GM12801 (cell line): Measurements from ENCODE around the gene MALRD1.

Source experiments
- CTCF ChIP-seq: IDR thresholded peaks from one replicate; pipeline ENCODE4 v1.5.1; 2011; ENCODE audit warnings: control low read depth; ENCODE audit not compliant: insufficient read length; ENCODE audit errors: extremely low read depth

Gene MALRD1

GRCh38 chr10:19329475-19329874 is 280.9 kb downstream of the MALRD1 start:
- no peak for TF ChIP-seq CTCF

GRCh38 chr10:19332304-19332703 is 283.7 kb downstream of the MALRD1 start:
- no peak for TF ChIP-seq CTCF

DNA sequence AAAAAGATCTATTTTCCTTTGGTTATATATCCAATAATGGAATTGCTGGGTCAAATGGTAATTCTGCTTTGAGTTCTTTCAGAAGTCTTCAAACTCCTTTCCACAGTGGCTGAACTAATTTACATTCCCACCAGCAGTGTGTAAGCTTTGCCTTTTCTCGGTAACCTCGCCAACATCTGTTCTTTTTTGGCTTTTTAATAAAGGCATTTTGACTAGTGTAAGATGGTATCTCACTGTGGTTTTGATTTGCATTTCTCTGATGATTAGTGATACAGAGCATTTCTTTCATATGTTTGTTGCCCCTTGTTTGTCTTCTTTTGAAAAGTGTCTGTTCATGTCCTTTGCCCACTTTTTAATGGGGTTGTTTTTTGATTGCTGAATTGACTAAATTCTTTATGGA is 285.0 kb downstream of the MALRD1 start:
- no peak for TF ChIP-seq CTCF

DNA sequence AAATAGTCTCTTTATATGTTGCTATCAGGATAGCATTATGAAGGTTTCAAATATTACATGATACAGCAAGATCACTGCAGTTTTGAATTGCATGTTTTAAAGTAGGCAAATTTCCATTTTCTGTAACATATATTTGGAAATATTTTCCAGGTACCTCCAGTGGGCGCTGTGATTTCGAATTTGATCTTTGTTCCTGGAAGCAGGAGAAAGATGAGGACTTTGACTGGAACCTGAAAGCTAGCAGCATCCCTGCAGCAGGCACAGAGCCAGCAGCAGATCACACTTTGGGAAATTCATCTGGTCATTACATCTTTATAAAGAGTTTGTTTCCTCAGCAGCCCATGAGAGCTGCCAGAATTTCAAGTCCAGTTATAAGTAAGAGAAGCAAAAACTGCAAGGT is 299.0 kb downstream of the MALRD1 start:
- TF ChIP-seq CTCF: no peak

GRCh38 chr10:19367176-19367575 is 318.6 kb downstream of the MALRD1 start:
- no peak for TF ChIP-seq CTCF

DNA sequence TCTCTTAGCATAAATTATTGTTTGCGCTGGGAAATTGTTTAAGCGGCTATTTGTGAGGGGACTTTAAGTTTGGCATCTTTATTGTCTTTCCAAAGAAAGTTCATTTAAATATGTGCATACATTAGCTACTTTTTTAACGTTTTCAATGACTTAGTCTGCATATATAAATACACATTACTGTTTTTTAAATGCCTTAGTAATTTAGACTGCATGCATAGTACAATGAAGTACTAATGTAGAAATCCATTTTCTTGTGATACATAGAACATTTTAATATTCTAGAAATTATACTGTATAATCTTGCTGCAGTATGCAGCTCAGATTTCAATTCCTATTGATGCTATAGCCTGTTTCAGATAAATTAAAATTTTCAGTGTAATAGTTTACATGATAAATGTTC is 325.4 kb downstream of the MALRD1 start:
- no peak for TF ChIP-seq CTCF

DNA sequence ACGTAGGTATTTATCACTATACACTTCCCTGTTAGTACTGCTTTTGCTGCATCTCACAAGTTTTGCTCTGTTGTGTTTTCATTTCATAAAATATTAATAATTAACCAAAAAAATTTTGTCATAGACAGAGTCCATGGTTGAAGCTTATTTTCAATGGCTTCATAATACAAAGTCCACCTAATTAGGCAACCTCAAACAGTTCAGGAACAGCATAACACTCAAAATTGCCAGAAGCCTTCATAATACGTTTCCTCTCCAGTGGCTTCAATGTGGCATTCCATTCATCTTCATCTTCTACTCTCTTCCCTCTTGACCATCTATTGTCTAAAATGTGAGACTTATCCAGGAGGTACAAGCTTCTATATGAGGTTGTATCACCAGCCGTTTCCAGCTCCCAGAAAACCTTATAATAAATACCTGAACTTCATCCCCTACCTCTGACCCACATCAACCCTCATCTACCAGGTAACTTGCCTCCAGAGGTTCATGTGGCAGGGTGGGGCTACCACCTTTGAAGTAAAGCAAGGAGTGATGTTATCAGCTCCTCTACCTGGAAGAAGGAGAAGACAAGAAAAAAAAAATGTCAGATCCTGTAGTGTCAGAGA is 337.3 kb downstream of the MALRD1 start:
- TF ChIP-seq CTCF: no peak

DNA sequence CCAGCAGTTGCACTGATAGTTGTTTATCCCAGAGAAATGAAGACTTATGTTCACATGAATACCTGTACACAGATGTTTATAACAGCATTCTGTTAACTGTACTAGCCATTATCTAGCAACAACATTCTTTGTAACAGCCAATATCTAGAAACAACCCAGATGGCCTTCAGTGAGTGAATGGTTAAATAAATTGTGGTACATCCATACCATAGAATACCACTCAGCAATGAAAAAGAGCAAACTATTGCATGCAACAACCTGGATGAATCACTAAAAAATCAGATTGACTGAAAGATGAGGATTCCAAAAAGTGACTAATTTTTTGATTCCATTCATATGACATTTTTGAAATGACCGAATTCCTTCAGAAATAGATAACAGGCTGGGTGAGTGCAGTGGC is 360.3 kb downstream of the MALRD1 start:
- no peak for TF ChIP-seq CTCF
